A549 (cell line): ENCODE measurements around the gene SORBS1. TPM values are rescaled to one million over a fixed set of nuclear protein-coding genes. Genes with fewer than 3 reads are reported as not detected.

ENCODE experiments used
- ATAC-seq, 2 experiments: fragments of 200-7000 bp in 1 of 2; fragments of >200 bp in 1 of 2; cut with Nextera tagmentation in 1 of 2; cut with Tn5 transposase in 1 of 2; 3 replicates each; pipeline versions ENCODE4 v1.8.0 to v1.9.1; 2018 to 2020; ENCODE audit warnings: mild to moderate bottlenecking in 1 of 2, moderate library complexity in 1 of 2
- CTCF ChIA-PET: fragments of 300-600 bp; sonication (Branson Sonifier 250); formaldehyde crosslinking; extraction: SDS; loops from one replicate; lab custom pipeline; 2021; ENCODE audit warnings: antibody characterized with exemption, inconsistent platforms; lab: Yijun Ruan, JAX
- POLR2A ChIA-PET: fragments of 350-600 bp; formaldehyde crosslinking; extraction: SDS; loops from one replicate; lab custom pipeline; 2021; ENCODE audit warnings: antibody characterized with exemption, inconsistent platforms; lab: Yijun Ruan, JAX
- DNase-seq, 2 experiments: peaks; one replicate each; pipeline versions ENCODE4 v3.0.0 to v3.0.0-alpha.2; 2011 to 2016; ENCODE audit warnings: low read depth in 1 of 2, low spot score in 1 of 2
- FAIRE-seq: peaks from 2 replicates; lab custom pipeline; 2011; peaks lifted over from hg19 to GRCh38; lab: Jason Lieb, UNC
- H3K27ac ChIP-seq, 2 experiments: fragments of >200 bp; sonication (Bioruptor Twin); formaldehyde crosslinking; 3 replicates each; pipeline ENCODE4 v1.5.1; 2016 to 2017
- H3K4me1 ChIP-seq: fragments of >200 bp; sonication (Bioruptor Twin); formaldehyde crosslinking; 3 replicates; pipeline ENCODE4 v1.6.1; 2016
- H3K4me2 ChIP-seq: fragments of >200 bp; sonication (Bioruptor Twin); formaldehyde crosslinking; 3 replicates; pipeline ENCODE4 v1.6.1; 2016
- H3K4me3 ChIP-seq: fragments of >200 bp; sonication (Bioruptor Twin); formaldehyde crosslinking; 3 replicates; pipeline ENCODE4 v1.5.1; 2016
- H3K9me3 ChIP-seq: fragments of >200 bp; sonication (Bioruptor Twin); formaldehyde crosslinking; 3 replicates; pipeline ENCODE4 v1.6.1; 2016
- CBX2 ChIP-seq: fragments of 200-600 bp; sonication (generic); IDR thresholded peaks from 2 replicates; pipeline ENCODE4 v1.6.1; 2016; ENCODE audit warnings: low read depth, mild to moderate bottlenecking, borderline replicate concordance
- CEBPB ChIP-seq, 2 experiments: fragments of >200 bp in 1 of 2; sonication (Bioruptor Twin) in 1 of 2; formaldehyde crosslinking in 1 of 2; IDR thresholded peaks; 2 replicates each; pipeline ENCODE4 v1.6.1; 2012 to 2016
- EHF ChIP-seq: fragments of 250-450 bp; sonication (Bioruptor Pico); IDR thresholded peaks from 2 replicates; pipeline ENCODE4 v1.5.0; 2020; ENCODE audit warnings: mild to moderate bottlenecking
- EHMT2 ChIP-seq: fragments of 200-600 bp; sonication (generic); IDR thresholded peaks from 2 replicates; pipeline ENCODE4 v1.6.1; 2016; ENCODE audit warnings: antibody characterized with exemption, low read depth, mild to moderate bottlenecking, moderate library complexity
- ELK1 ChIP-seq: fragments of 150-350 bp; IDR thresholded peaks from 2 replicates; pipeline ENCODE4 v1.6.1; 2014; ENCODE audit warnings: low read depth, mild to moderate bottlenecking, low read length
- EP300 ChIP-seq, 2 experiments: fragments of >200 bp; sonication (Bioruptor Twin); formaldehyde crosslinking; IDR thresholded peaks; 2 replicates in 1 of 2; 3 replicates in 1 of 2; pipeline ENCODE4 v1.6.1; 2016 to 2017
- ESRRA ChIP-seq: fragments of 150-350 bp; IDR thresholded peaks from 2 replicates; pipeline ENCODE4 v1.6.1; 2014; ENCODE audit warnings: mild to moderate bottlenecking, low read length, borderline replicate concordance
- FOSL2 ChIP-seq, 2 experiments: fragments of 450-650 bp in 1 of 2; fragments of >200 bp in 1 of 2; sonication (Bioruptor Twin) in 1 of 2; formaldehyde crosslinking; IDR thresholded peaks; 2 replicates each; pipeline versions ENCODE4 v1.5.0 to v1.6.1; 2016 to 2020; ENCODE audit warnings: mild to moderate bottlenecking in 1 of 2, moderate library complexity in 1 of 2
- GATA3 ChIP-seq: IDR thresholded peaks from 2 replicates; pipeline ENCODE4 v1.6.1; 2012; ENCODE audit warnings: borderline replicate concordance
- HES2 ChIP-seq: fragments of >200 bp; sonication (Bioruptor Twin); formaldehyde crosslinking; IDR thresholded peaks from 2 replicates; pipeline ENCODE4 v1.6.1; 2016
- HMGXB4 ChIP-seq: fragments of 250-450 bp; sonication (Bioruptor Pico); IDR thresholded peaks from 2 replicates; pipeline ENCODE4 v1.5.0; 2021; ENCODE audit warnings: mild to moderate bottlenecking, moderate library complexity, borderline replicate concordance
- HOXB13 ChIP-seq: fragments of 250-450 bp; sonication (Bioruptor Pico); IDR thresholded peaks from 2 replicates; pipeline ENCODE4 v1.5.0; 2020; ENCODE audit warnings: low read depth, mild to moderate bottlenecking, moderate library complexity
- KDM1A ChIP-seq: fragments of 200-600 bp; sonication (generic); IDR thresholded peaks from 2 replicates; pipeline ENCODE4 v1.6.1; 2016; ENCODE audit warnings: low read depth, mild to moderate bottlenecking
- MAX ChIP-seq: IDR thresholded peaks from 2 replicates; pipeline ENCODE4 v1.6.1; 2012
- NPAS2 ChIP-seq: fragments of 250-450 bp; sonication (Bioruptor Pico); IDR thresholded peaks from 2 replicates; pipeline ENCODE4 v1.8.0; 2022; ENCODE audit warnings: mild to moderate bottlenecking, moderate library complexity, borderline replicate concordance
- PHF8 ChIP-seq: fragments of 200-600 bp; sonication (generic); IDR thresholded peaks from 2 replicates; pipeline ENCODE4 v1.6.1; 2016; ENCODE audit warnings: low read depth, mild to moderate bottlenecking, antibody characterized with exemption, moderate library complexity, borderline replicate concordance
- POLR2A ChIP-seq: IDR thresholded peaks from 2 replicates; pipeline ENCODE4 v1.6.1; 2012; ENCODE audit warnings: mild to moderate bottlenecking, low read length
- RCOR1 ChIP-seq: fragments of 150-350 bp; IDR thresholded peaks from 2 replicates; pipeline ENCODE4 v1.6.1; 2014; ENCODE audit warnings: antibody characterized with exemption, low read length, low read depth
- RNF2 ChIP-seq: fragments of 200-600 bp; sonication (generic); IDR thresholded peaks from 2 replicates; pipeline ENCODE4 v1.6.1; 2016; ENCODE audit warnings: low read depth, mild to moderate bottlenecking, antibody characterized with exemption, moderate library complexity, borderline replicate concordance
- ZSCAN20 ChIP-seq: fragments of 250-450 bp; sonication (Bioruptor Pico); IDR thresholded peaks from 2 replicates; pipeline ENCODE4 v1.8.0; 2022; ENCODE audit warnings: mild to moderate bottlenecking, moderate library complexity
- WGBS: methylation state at CpG from one replicate; pipeline ENCODE4 v1.1.6; 2017; ENCODE audit errors: missing lambda C conversion rate; 5-methylcytosine and 5-hydroxymethylcytosine counted together
- polyA plus RNA-seq, 4 experiments: library from polyadenylated mRNA; depleted of rRNA in 3 of 4; stranded (reverse); fragments of >200 nt; fragmentation: RNase III in 1 of 4; extraction: RNeasy Plus Mini Kit Qiagen cat#74134 plus additional on column Dnase treatment in 1 of 4; gene quantifications; 2 replicates in 3 of 4; 3 replicates in 1 of 4; pipeline ENCODE4 v1.2.3, GENCODE V29; 2011 to 2017
- TF ChIP-seq, protein P1 (sequence below): fragments of 250-450 bp; sonication (Bioruptor Pico); IDR thresholded peaks from 2 replicates; pipeline ENCODE4 v1.5.0; 2020; ENCODE audit warnings: low read depth, mild to moderate bottlenecking, moderate library complexity
- TF ChIP-seq, protein P2 (sequence below): fragments of 450-650 bp; IDR thresholded peaks from 2 replicates; pipeline ENCODE4 v1.6.1; 2014; ENCODE audit warnings: antibody characterized with exemption

The SORBS1 gene
- polyA plus RNA-seq, 2 of the 4 experiments (the other 2 are of a cell fraction): 0.39 to 0.80 TPM

DNA sequence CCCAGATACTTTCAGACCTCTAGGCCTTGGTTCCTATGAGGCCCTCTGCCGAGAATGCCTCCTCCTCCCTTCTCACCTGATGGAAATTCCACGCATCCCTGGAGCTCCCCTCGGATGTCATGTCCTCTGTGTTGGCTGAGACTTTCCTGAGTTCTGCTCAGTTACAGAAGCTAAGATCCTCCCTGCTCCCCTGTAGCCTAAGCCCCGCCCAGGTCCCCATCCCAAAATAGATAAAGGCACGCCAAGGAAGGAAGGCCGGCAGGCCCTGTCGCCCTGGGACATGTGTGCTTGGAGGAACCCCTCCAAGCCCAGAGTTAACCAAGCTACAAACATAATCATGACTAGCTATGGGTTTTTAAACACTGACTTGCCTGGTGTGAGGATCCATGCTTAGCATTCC, 123.5 kb downstream of the SORBS1 start:
- 80% methylated on average over 7 of the region's 7 CpGs for WGBS
- Histone ChIP-seq H3K4me1 (no peaks in the 10 kb centered on the region), H3K27ac (no peak overlapping the region), H3K4me2 (no peak overlapping the region), H3K9me3 (no peaks in the 10 kb centered on the region), H3K4me3 (no peak overlapping the region)
- FAIRE-seq (no peak), ATAC-seq (no peak), DNase-seq (no peak)
- TF ChIP-seq EP300 (IDR thresholded peaks at IDR 0.05): no peak
- no peak for TF ChIP-seq PHF8
- no peak for TF ChIP-seq POLR2A
- no peak for TF ChIP-seq RNF2
- TF ChIP-seq, protein P1, sequence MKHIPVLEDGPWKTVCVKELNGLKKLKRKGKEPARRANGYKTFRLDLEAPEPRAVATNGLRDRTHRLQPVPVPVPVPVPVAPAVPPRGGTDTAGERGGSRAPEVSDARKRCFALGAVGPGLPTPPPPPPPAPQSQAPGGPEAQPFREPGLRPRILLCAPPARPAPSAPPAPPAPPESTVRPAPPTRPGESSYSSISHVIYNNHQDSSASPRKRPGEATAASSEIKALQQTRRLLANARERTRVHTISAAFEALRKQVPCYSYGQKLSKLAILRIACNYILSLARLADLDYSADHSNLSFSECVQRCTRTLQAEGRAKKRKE (CRISPR knock-in tag): no peak
- no peak for TF ChIP-seq CBX2
- TF ChIP-seq ELK1: no peak
- ChIA-PET POLR2A (no interaction called here), CTCF (interaction anchor here (0.9 to 10.9 kb wide), 5 partner anchors 4 to 163 kb away, joined by 3 to 201 read pairs (median 16); no protein-coding TSS in a partner anchor)

- no peak for FAIRE-seq
- CTCF ChIA-PET: interaction anchor here (0.6 to 14.1 kb wide), 4 partner anchors 7 to 168 kb away, joined by 3 to 254 read pairs (median 102); no protein-coding TSS in a partner anchor
Measured at GRCh38 chr10:95435548-95436279, 125.5 kb downstream of the SORBS1 start.

More at GRCh38 chr10:95435548-95436279, 125.5 kb downstream of the SORBS1 start:
- 58% methylated on average over 13 of the region's 13 CpGs for WGBS
- H3K4me2 ChIP-seq: no peak overlapping the region
- no peaks in the 10 kb centered on the region for H3K4me1 ChIP-seq
- no peak overlapping the region for H3K27ac ChIP-seq
- no peak overlapping the region for H3K4me3 ChIP-seq
- DNase-seq (no peak), ATAC-seq (no peak)
- POLR2A ChIA-PET: no interaction called here
- TF ChIP-seq CEBPB (IDR thresholded peaks at IDR 0.05) (no peak), NPAS2 (CRISPR knock-in tag) (no peak), ESRRA (no peak), GATA3 (no peak), KDM1A (no peak), EHMT2 (no peak), HES2 (no peak), EHF (CRISPR knock-in tag) (no peak), HOXB13 (CRISPR knock-in tag) (no peak), MAX (no peak), HMGXB4 (no peak), FOSL2 (IDR thresholded peaks at IDR 0.05) (no peak), FOSL2 (CRISPR knock-in tag; IDR thresholded peaks at IDR 0.05) (no peak), RCOR1 (no peak), ZSCAN20 (CRISPR knock-in tag) (no peak), CBX2 (no peak)
- TF ChIP-seq, protein P2, sequence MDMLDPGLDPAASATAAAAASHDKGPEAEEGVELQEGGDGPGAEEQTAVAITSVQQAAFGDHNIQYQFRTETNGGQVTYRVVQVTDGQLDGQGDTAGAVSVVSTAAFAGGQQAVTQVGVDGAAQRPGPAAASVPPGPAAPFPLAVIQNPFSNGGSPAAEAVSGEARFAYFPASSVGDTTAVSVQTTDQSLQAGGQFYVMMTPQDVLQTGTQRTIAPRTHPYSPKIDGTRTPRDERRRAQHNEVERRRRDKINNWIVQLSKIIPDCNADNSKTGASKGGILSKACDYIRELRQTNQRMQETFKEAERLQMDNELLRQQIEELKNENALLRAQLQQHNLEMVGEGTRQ: no peak
- H3K9me3 ChIP-seq: no peaks in the 10 kb centered on the region
